Ovary (tissue), 9 donors: ENCODE results near the gene KRTAP10-8. TPM values are rescaled to one million over a fixed set of nuclear protein-coding genes. Genes with fewer than 3 reads are reported as not detected.

Source experiments
- DNase-seq, 5 donors: peaks; one replicate each; pipeline ENCODE4 v3.0.0-alpha.2; 2019 to 2020
- H3K27ac ChIP-seq, 2 donors: fragments of 200-600 bp; one replicate each; pipeline versions ENCODE4 v1.5.1 to v1.8.0; 2019 to 2022
- H3K27me3 ChIP-seq: fragments of 200-600 bp; one replicate; pipeline ENCODE4 v1.8.0; 2022
- H3K36me3 ChIP-seq: fragments of 200-600 bp; sonication (generic); one replicate; pipeline ENCODE4 v1.5.1; 2019
- H3K4me1 ChIP-seq: one replicate; pipeline ENCODE4 v1.8.1; 2013; ENCODE audit warnings: mild to moderate bottlenecking, moderate library complexity; ENCODE audit not compliant: insufficient read depth
- H3K4me3 ChIP-seq: fragments of 200-600 bp; sonication (generic); one replicate; pipeline ENCODE4 v1.5.1; 2017
- H3K9me3 ChIP-seq, 2 donors: fragments of 200-600 bp in 1 of 2; sonication (generic) in 1 of 2; one replicate each; pipeline versions ENCODE4 v1.5.1 to v1.8.1; 2013 to 2019; ENCODE audit warnings: mild to moderate bottlenecking in 1 of 2, moderate library complexity in 1 of 2
- CTCF ChIP-seq, 3 donors: fragments of 450-650 bp in 2 of 3; fragments of 200-600 bp in 1 of 3; IDR thresholded peaks; one replicate each; pipeline versions ENCODE4 v1.5.1 to v1.8.0; 2016 to 2022; ENCODE audit warnings: antibody characterized with exemption in 3 of 3, mild to moderate bottlenecking in 1 of 3
- EP300 ChIP-seq: sonication (generic); formaldehyde crosslinking; IDR thresholded peaks from one replicate; pipeline ENCODE4 v1.6.1; 2017; ENCODE audit warnings: antibody characterized with exemption
- POLR2A ChIP-seq: fragments of 450-650 bp; IDR thresholded peaks from one replicate; pipeline ENCODE4 v1.6.1; 2017; ENCODE audit warnings: antibody characterized with exemption, mild to moderate bottlenecking, moderate library complexity
- WGBS, 3 donors: extraction: QIAGEN DNeasy Blood & Tissue Kit in 1 of 3; methylation state at CpG; one replicate each; pipeline versions ENCODE4 v1.1.5 to v1.1.7; 2013 to 2017; 5-methylcytosine and 5-hydroxymethylcytosine counted together
- intact Hi-C, 4 donors: fragments of 100-400 bp; cut with DNase I; formaldehyde crosslinking; loops; one replicate each; pipeline versions ENCODE4 v1.11.0 to v1.15.1; 2022 to 2023
- polyA plus RNA-seq, 2 donors: library from polyadenylated mRNA; stranded (reverse); fragments of 200-250 nt in 1 of 2; fragments of 350-450 nt in 1 of 2; fragmentation: Illumina TruSeq in 1 of 2; extraction: RNeasy Lipid Tissue Mini Kit (QIAGEN cat#74804) in 1 of 2; gene quantifications; one replicate each; pipeline ENCODE4 v1.2.3, GENCODE V29; 2013 to 2014
- total RNA-seq, 7 donors: library from RNA; depleted of rRNA in 2 of 7; stranded (reverse); fragments of >200 nt in 2 of 7; fragmentation: NEBNext Ultra II Directional in 3 of 7; extraction: Animal tissue kit (Norgen Biotek cat#: 25700) in 3 of 7; gene quantifications; one replicate each; pipeline versions ENCODE4 v1.1.0 to v1.2.4, GENCODE V29; 2016 to 2023
- donor health status: DM: no; HTN: no; CAD: no; lungs with moderate emphysema.
- donor health status: DM: no; HTN: no; CAD: no.
- donor health status: Bipolar disorder and iron deficiency.
- donor health status: DM: yes; HTN: yes; CAD: no.
- donor health status: DM: no; HTN: no; CAD: no.
- donor health status: DM: yes; HTN: yes; CAD: no.

The KRTAP10-8 gene
- total and polyA plus RNA-seq, 9 donors = not detected

- Histone ChIP-seq H3K4me1 (no peaks in the 10 kb centered on the region), H3K4me3 (no peak overlapping the region), H3K36me3 (no peaks in the 10 kb centered on the region), H3K27ac (no peak overlapping the region), H3K27me3 (no peaks in the 10 kb centered on the region), H3K9me3 (no peaks in the 10 kb centered on the region)
- 66 to 75% (median 67%) methylated on average over 9 to 20 of the region's 21 CpGs for WGBS, 3 donors
- TF ChIP-seq POLR2A = no peak
- no peak for TF ChIP-seq CTCF (IDR thresholded peaks at IDR 0.05)
- TF ChIP-seq EP300 = no peak
- intact Hi-C loops = no loop called here
- no peak for DNase-seq
Observed at GRCh38 chr21:44602463-44602850, 9.4 kb upstream of the KRTAP10-8 start.

- DNase-seq = no peak
- Histone ChIP-seq H3K36me3 (no peaks in the 10 kb centered on the region), H3K9me3 (no peaks in the 10 kb centered on the region), H3K27me3 (no peaks in the 10 kb centered on the region), H3K4me1 (no peaks in the 10 kb centered on the region), H3K4me3 (no peak overlapping the region), H3K27ac (no peak overlapping the region)
- 51 to 57% (median 53%) methylated on average over 17 of the region's 17 CpGs for WGBS, 3 donors
- TF ChIP-seq CTCF (IDR thresholded peaks at IDR 0.05) (no peak), POLR2A (no peak), EP300 (no peak)
- intact Hi-C loops = no loop called here
Observed at GRCh38 chr21:44603109-44603875, 8.6 kb upstream of the KRTAP10-8 start.

GRCh38 chr21:44603911-44604310, 8.0 kb upstream of the KRTAP10-8 start:
- Histone ChIP-seq H3K4me1 (no peaks in the 10 kb centered on the region), H3K27me3 (no peaks in the 10 kb centered on the region), H3K4me3 (no peak overlapping the region), H3K9me3 (no peaks in the 10 kb centered on the region), H3K27ac (no peak overlapping the region), H3K36me3 (no peaks in the 10 kb centered on the region)
- TF ChIP-seq POLR2A = no peak
- TF ChIP-seq EP300 = no peak
- no peak for TF ChIP-seq CTCF (IDR thresholded peaks at IDR 0.05)
- WGBS, 3 donors = 84 to 86% (median 85%) methylated on average over 8 of the region's 8 CpGs
- no peak for DNase-seq
- intact Hi-C loops = no loop called here

GRCh38 chr21:44606495-44606894, 5.4 kb upstream of the KRTAP10-8 start:
- WGBS, 3 donors = 70 to 75% (median 73%) methylated on average over 4 of the region's 4 CpGs
- no peak overlapping the region for H3K4me3 ChIP-seq
- DNase-seq = no peak
- H3K27ac ChIP-seq = no peak overlapping the region
- H3K4me1 ChIP-seq = no peaks in the 10 kb centered on the region
- TF ChIP-seq EP300 (no peak), CTCF (IDR thresholded peaks at IDR 0.05) (no peak), POLR2A (no peak)
- intact Hi-C loops = no loop called here
- no peaks in the 10 kb centered on the region for H3K36me3 ChIP-seq
- H3K9me3 ChIP-seq = no peaks in the 10 kb centered on the region
- H3K27me3 ChIP-seq = no peaks in the 10 kb centered on the region
